Colonic mucosa (tissue), 4 donors: ENCODE data around the gene ARHGEF19. TPM values are rescaled to one million over a fixed set of nuclear protein-coding genes. Genes with fewer than 3 reads are reported as not detected.

Experiments
- DNase-seq: peaks from one replicate; pipeline ENCODE4 v3.0.0-alpha.2; 2020
- H3K27ac ChIP-seq: fragments of 200-600 bp; one replicate; pipeline ENCODE4 v1.8.0; 2021
- H3K27me3 ChIP-seq: fragments of 200-600 bp; one replicate; pipeline ENCODE4 v1.8.0; 2021
- H3K36me3 ChIP-seq: fragments of 200-600 bp; one replicate; pipeline ENCODE4 v1.8.0; 2021
- H3K4me1 ChIP-seq: fragments of 200-600 bp; one replicate; pipeline ENCODE4 v1.8.0; 2021; ENCODE audit warnings: mild to moderate bottlenecking
- H3K4me3 ChIP-seq: fragments of 200-600 bp; one replicate; pipeline ENCODE4 v1.8.0; 2021
- H3K9ac ChIP-seq, 2 donors: one replicate each; pipeline ENCODE4 v1.7.0; 2013; ENCODE audit warnings: control low read depth in 2 of 2, low read depth in 2 of 2, low read length in 2 of 2
- H3K9me3 ChIP-seq: fragments of 200-600 bp; one replicate; pipeline ENCODE4 v1.8.0; 2021
- CTCF ChIP-seq: fragments of 200-600 bp; IDR thresholded peaks from one replicate; pipeline ENCODE4 v1.8.0; 2022; ENCODE audit warnings: antibody characterized with exemption, mild to moderate bottlenecking
- intact Hi-C: fragments of 100-400 bp; cut with DNase I; formaldehyde crosslinking; loops from one replicate; pipeline ENCODE4 v1.14.1; 2022
- total RNA-seq, 2 donors: library from RNA; stranded (reverse); fragmentation: NEBNext Ultra II Directional in 1 of 2; extraction: Animal tissue kit (Norgen Biotek cat#: 25700) in 1 of 2; gene quantifications; one replicate each; pipeline ENCODE4 v1.2.1, GENCODE V29; 2021
- donor health status: healthy.
- donor health status: DM: no; HTN: no; CAD: no.
- donor health status: DM: no; HTN: no; CAD: no.

The ARHGEF19 gene
- total RNA-seq, 2 donors from 2014 or later: 5.8 to 9.0 TPM

GRCh38 chr1:16148329-16149092 lies 63.9 kb downstream of the ARHGEF19 start:
- H3K9ac ChIP-seq: no peak overlapping the region
- H3K27ac ChIP-seq: no peak overlapping the region
- TF ChIP-seq CTCF: no peak
- H3K9me3 ChIP-seq: no peaks in the 10 kb centered on the region
- peaks cover 6% of the 10 kb centered on the region for H3K36me3 ChIP-seq
- DNase-seq: no peak
- H3K4me3 ChIP-seq: no peak overlapping the region
- intact Hi-C loops: no loop called here
- H3K27me3 ChIP-seq: no peaks in the 10 kb centered on the region
- H3K4me1 ChIP-seq: peaks cover 21% of the 10 kb centered on the region

Other genes with a start within 250 kb of the ARHGEF19 start
- 10 to 100 TPM; 24.9 to 36.3 TPM for gene ZBTB17, start 236.6 kb downstream of the ARHGEF19 start, total RNA-seq
- gene SRARP, start 208.4 kb downstream of the ARHGEF19 start, total RNA-seq: not detected
- 10 to 100 TPM in 1 of 2 donors, 1 to 10 TPM in 1; 1.1 to 12.7 TPM for gene HSPB7, start 194.6 kb downstream of the ARHGEF19 start, total RNA-seq
- under 1 TPM in 1 of 2 donors, not detected in 1; 0.42 TPM for gene CLCNKA, start 190.6 kb downstream of the ARHGEF19 start, total RNA-seq
- gene CLCNKB, start 168.9 kb downstream of the ARHGEF19 start, total RNA-seq: under 1 TPM in 1 of 2 donors, not detected in 1; 0.12 TPM
- gene FAM131C, start 139.0 kb downstream of the ARHGEF19 start, total RNA-seq: under 1 TPM in 1 of 2 donors, not detected in 1; 0.21 TPM
- gene EPHA2, start 56.6 kb downstream of the ARHGEF19 start, total RNA-seq: 10 to 100 TPM; 15.7 to 40.8 TPM
- gene CPLANE2, start 24.5 kb upstream of the ARHGEF19 start, total RNA-seq: 10 to 100 TPM in 1 of 2 donors, 1 to 10 TPM in 1; 6.5 to 15.2 TPM
- gene FBXO42, start 139.8 kb upstream of the ARHGEF19 start, total RNA-seq: 10 to 100 TPM; 15.0 to 17.8 TPM
- gene SZRD1, start 154.6 kb upstream of the ARHGEF19 start, total RNA-seq: 100 to 1,000 TPM; 119 to 140 TPM
- gene SPATA21, start 224.8 kb upstream of the ARHGEF19 start, total RNA-seq: not detected
- 10 to 100 TPM; 46.4 to 57.7 TPM for gene NECAP2, start 228.1 kb upstream of the ARHGEF19 start, total RNA-seq